GM21576 (cell line): ENCODE measurements around the gene PPARA.

Source experiments
- ATAC-seq: cut with Tn5 transposase; IDR thresholded peaks from one replicate; pipeline ENCODE4 v1.9.1; 2021; ENCODE audit warnings: mild to moderate bottlenecking, moderate library complexity; ENCODE audit not compliant: unreplicated experiment

The PPARA gene

GRCh38 chr22:46142548-46143490 lies 7.5 kb upstream of the PPARA start:
- no peak for ATAC-seq

DNA sequence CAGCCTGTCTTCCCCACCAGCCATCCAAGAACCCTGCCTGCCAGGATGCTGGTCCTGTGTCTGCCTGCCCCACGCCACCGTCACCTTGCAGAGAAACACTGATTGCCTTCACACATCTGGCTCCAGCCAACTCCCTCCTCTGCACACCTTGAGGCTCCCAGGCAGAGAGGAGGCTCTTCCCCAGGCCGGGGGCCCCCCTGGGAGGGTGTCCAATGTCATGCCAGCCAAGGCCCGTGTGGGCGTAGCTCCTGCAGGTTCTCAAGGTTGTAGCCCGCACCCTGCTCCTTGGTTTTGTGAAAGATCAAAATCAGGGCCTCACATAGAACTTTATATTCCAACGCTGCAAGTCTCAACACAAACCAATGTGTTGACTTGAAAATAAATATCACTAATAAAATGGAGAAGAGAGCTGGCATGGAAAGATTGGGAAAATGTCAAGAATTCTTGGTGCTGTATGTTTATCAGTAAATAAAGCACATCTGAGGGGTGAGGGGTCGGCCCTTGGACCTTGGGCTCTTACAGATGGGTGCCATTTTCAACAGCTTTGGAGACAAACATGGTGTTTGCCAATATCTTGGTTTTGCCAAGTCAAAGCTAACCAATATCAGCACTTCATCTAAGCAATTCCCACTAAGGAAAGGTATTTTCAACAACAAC lies 6.7 kb upstream of the PPARA start:
- no peak for ATAC-seq

DNA sequence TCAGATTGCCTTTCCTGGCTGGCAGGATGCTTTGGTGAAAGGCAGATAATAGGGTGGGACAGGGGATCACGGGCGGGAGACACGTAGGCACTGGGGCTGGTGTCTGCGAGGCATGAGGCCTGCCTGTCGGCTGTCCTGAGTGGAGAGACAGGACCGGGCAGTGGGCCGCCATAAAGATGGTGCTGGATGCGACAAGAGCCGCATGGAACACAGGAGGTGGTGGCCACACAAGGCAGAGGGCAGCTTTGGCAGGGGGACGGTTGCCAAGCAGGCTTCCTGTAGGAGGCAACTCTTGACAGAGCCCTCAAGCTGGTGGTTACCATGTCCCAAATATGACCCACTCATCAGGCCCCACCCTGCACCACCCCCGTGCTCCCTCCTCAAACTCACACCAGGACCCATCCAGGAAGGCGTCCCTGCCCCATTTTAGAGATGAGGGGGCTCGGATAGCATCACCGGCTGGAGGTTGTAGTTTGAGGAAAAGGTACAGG lies 4.9 kb upstream of the PPARA start:
- ATAC-seq = no peak

DNA sequence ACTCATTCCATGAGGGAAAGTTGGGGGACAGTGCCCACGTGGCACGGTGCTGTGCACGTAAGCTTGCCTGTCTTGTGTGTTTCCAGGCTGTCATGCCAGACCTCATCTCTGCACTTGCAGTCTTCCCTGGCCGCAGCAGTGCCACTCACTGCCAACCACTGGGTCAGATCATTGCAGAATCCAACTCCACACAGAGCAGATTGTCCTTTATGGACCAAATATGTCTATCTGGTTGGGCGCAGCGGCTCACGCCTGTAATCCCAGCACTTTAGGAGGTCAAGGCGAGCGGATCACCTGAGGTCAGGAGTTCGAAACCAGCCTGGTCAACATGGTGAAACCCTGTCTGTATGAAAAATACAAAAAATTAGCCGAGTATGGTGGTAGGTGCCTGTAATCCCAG lies 4.4 kb upstream of the PPARA start:
- no peak for ATAC-seq

GRCh38 chr22:46146329-46146728 lies 4.0 kb upstream of the PPARA start:
- no peak for ATAC-seq

- ATAC-seq = no peak
Observed at GRCh38 chr22:46147061-46147460, 3.3 kb upstream of the PPARA start.

- no peak for ATAC-seq
Observed at GRCh38 chr22:46147471-46148267, 2.7 kb upstream of the PPARA start.

- ATAC-seq = no peak
Observed at GRCh38 chr22:46148336-46148735, 2.0 kb upstream of the PPARA start.

GRCh38 chr22:46148816-46149511 lies 1.4 kb upstream of the PPARA start:
- no peak for ATAC-seq

DNA sequence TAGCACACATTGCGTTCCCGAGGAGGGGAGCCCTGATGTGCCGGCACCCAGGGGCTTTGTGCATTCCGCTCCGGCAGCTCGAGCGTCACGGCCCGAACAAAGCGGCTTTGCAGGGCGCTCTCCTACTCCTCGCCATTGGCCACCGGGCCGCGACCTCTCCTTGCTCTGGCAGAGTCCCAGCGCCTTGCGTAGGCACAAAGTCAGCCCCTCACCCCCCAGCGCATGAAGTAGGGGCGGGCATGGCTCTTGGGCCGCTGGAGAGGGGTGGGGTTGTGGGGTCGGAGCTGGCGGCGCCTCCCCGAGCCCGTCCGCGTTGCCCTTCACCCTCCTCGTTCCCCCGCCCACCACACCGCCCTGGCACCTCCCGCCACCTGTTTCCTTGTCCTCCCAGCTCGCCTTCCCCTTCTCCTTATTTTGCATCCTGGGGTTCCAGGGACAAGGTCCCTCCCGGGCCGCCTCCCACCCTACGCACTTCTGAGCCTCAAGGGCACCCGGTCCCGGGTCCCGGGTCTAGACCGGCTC lies 753 bp upstream of the PPARA start:
- no peak for ATAC-seq

DNA sequence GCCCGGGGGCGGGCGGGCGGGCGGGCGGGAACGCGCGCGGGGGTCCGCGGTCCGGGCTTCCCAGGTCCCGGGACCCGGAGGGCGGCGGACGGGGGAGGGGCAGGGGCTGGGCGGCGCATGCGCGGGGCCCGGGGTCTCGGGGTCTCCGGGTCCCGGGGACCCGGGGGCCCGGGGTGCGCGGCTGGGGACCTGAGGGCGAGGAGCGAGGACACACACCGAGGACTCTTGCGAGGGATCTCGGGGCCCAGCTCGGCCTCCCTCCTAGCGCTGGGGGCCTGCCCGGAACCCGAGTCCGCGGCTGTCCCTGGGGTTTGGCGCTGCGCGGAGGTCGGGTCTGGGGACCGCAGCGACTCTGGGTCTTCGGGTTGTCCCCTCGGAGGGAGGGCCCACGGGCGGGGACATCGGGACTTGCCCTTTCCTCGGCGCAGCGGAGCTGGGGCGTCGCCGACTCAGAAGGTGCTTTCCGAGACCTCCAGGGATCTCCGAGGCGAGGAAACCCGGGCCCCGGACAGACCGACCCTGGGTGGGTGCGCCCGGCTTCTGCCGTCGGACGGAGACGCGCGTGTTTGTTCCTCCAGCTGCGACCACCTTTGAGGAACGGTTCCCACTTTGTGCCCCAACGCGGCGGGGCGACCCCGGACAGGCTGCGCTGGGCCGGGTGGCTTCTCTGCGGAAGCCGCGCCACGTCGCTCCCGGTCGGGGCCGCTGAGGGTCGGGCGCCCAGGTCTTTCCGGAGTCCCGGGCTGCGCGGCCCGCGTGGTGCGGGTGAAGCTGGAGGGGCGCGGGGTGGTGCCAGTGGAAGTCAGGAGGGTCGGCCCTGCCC lies 540 bp downstream of the PPARA start:
- peak; percentile 22 for ATAC-seq

DNA sequence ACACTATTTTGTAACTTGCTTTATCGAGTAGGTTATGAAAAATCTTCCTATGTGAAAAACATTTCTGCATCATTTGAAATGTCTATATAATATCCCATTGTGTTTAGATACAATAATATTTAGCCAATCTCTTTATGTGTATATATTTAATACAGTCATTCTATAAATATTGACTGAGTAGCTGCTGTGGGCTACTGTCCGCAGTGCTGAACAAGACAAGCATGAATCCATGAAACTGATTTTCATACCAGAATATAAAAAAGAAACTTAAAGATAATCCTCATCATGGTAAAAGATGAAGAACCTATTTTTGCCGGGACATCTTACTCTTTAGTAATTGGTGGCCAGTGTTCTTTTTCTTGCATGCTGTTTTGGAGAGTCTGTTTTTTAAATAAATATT lies 3.6 kb downstream of the PPARA start:
- ATAC-seq = no peak

DNA sequence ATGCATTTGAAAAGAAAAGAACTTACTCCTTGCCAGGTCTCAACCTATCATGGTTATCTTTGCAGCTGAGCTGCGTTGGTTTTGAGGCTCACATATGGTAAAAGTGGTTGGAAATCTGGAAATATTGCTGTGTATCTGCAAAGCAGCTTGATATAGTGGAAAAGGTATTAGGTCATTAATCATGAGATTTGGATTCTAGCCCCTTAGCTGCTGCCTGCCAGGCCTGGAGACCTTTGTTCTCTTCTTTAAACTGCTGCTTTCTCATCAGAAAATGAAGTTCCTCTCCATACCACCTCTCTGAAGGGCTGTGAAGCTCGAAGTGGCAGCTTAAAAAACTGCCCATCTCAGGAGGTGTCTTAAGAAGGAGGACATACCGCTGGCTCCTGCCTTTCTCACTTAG lies 5.7 kb downstream of the PPARA start:
- ATAC-seq = no peak

- no peak for ATAC-seq
Observed at GRCh38 chr22:46158283-46158682, 8.0 kb downstream of the PPARA start.

- no peak for ATAC-seq
Observed at GRCh38 chr22:46159212-46159611, 8.9 kb downstream of the PPARA start.

DNA sequence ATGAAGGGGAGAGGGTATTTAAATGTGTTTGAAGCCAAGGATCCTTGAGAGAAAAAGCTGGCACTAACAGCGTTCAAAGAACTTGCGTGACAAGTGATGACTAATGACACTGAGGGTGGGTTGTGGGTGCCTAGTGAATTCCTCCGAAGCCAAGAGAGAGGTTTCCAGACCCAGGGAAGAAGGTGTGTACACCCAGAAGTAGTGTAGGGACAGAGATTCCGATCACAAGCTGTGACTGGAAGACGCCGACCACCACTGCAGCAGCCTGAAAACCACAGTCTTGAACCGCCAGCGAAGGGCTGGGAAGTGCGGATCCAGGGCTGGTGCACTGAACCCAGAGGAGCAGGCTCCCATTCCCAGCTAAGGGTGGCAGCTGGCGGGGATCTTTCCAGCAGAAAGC lies 9.5 kb downstream of the PPARA start:
- ATAC-seq = no peak

GRCh38 chr22:46162285-46162684 lies 12.0 kb downstream of the PPARA start:
- no peak for ATAC-seq

DNA sequence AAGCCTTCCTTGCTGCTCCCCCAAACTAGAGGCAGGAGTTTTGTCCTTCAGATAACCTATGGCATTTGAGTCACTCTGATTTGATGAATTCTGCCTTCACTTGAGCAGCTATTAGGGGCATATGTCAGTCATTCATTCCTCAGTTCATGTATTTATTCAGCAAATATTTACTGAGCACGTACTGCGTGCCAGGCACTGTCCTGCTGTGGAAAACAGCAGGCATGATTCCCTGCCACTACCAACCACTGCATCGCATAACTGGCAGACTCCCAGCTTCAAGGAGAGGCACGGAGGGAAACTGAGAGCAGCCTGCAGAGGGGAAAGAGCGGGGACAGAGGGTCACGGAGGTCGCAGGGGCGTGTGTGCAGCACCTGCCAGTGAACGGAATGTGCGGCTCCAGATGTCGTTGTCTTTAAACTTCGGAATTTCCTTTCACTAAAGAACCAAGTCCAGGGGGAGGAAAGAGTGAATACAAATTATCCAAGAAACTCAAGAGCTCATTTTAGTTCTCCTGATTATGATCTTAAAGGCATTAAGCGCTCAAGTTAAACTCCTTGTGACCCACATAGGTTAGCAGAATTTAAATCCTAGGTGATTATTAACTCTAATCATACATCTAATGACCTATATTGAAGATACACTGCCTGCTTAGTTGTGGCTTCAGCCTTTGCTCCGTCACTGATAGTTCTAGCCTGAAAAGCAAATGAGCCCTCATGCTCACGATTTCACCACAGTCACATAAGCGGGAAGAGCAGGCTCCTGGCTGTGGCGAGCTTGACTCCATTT lies 12.6 kb downstream of the PPARA start:
- no peak for ATAC-seq

GRCh38 chr22:46163557-46163888 lies 13.2 kb downstream of the PPARA start:
- no peak for ATAC-seq
